NCI-H524 treated with DMSO at 0.1 percent for 48 hours (cell line): Measurements from ENCODE around the gene CALHM1.
"Not testable (repeated sequence)": the region's sequence is repeated elsewhere in the genome, so short reads cannot be mapped to it uniquely, and the experiment has no call there.

Source experiments
- DNase-seq: peaks from one replicate; lab custom pipeline; 2025; lab: John Stamatoyannopoulos, UW

Gene CALHM1

GRCh38 chr10:103429647-103430046 is 29.1 kb downstream of the CALHM1 start:
- DNase-seq: no peak

- no peak for DNase-seq
These were observed 29.6 kb downstream of the CALHM1 start for GRCh38 chr10:103428989-103429643.

GRCh38 chr10:103427866-103428265 is 30.8 kb downstream of the CALHM1 start:
- DNase-seq: no peak

GRCh38 chr10:103423748-103424147 is 35.0 kb downstream of the CALHM1 start:
- DNase-seq: no peak

GRCh38 chr10:103419101-103419500 is 39.6 kb downstream of the CALHM1 start:
- no peak for DNase-seq

- no peak for DNase-seq
These were observed 41.1 kb downstream of the CALHM1 start for GRCh38 chr10:103417601-103418000.

- not testable (repeated sequence) for DNase-seq
These were observed 41.6 kb downstream of the CALHM1 start for GRCh38 chr10:103417148-103417469.

GRCh38 chr10:103416436-103417147 is 42.1 kb downstream of the CALHM1 start:
- peak; percentile 0 for DNase-seq

GRCh38 chr10:103415581-103415980 is 43.1 kb downstream of the CALHM1 start:
- DNase-seq: no peak

GRCh38 chr10:103413564-103413963 is 45.1 kb downstream of the CALHM1 start:
- no peak for DNase-seq
